GM21447 (cell line): ENCODE measurements around the gene IGFL3.
"Not testable (repeated sequence)": the region's sequence is repeated elsewhere in the genome, so short reads cannot be mapped to it uniquely, and the experiment has no call there.

ENCODE experiments used
- ATAC-seq: cut with Tn5 transposase; IDR thresholded peaks from one replicate; pipeline ENCODE4 v1.9.1; 2021; ENCODE audit not compliant: unreplicated experiment

IGFL3 gene

GRCh38 chr19:46124638-46125115, at the start of gene IGFL3:
Gene IGFL3 (minus strand): TSS chr19:46124688. CDS start chr19:46124649, 39 bp downstream.
- ATAC-seq = no peak

- ATAC-seq = no peak
Measured at GRCh38 chr19:46173886-46174480, 49.5 kb upstream of the IGFL3 start.

GRCh38 chr19:46162731-46163130, 38.2 kb upstream of the IGFL3 start:
- no peak for ATAC-seq

- ATAC-seq = not testable (repeated sequence)
Measured at GRCh38 chr19:46161642-46162257, 37.3 kb upstream of the IGFL3 start.

- no peak for ATAC-seq
Measured at GRCh38 chr19:46160233-46160775, 35.8 kb upstream of the IGFL3 start.

- ATAC-seq = no peak
Measured at GRCh38 chr19:46159418-46160232, 35.1 kb upstream of the IGFL3 start.

GRCh38 chr19:46155237-46155636, 30.7 kb upstream of the IGFL3 start:
- no peak for ATAC-seq

- no peak for ATAC-seq
Measured at GRCh38 chr19:46150606-46151005, 26.1 kb upstream of the IGFL3 start.

- no peak for ATAC-seq
Measured at GRCh38 chr19:46147791-46148288, 23.4 kb upstream of the IGFL3 start, which contains the start of gene IGFL2. Gene IGFL2 (plus strand): TSS chr19:46148238. CDS start chr19:46148279, 41 bp downstream.

GRCh38 chr19:46147166-46147740, 22.8 kb upstream of the IGFL3 start:
- no peak for ATAC-seq

- ATAC-seq = no peak
Measured at GRCh38 chr19:46144756-46145155, 20.3 kb upstream of the IGFL3 start.

- no peak for ATAC-seq
Measured at GRCh38 chr19:46142294-46142693, 17.8 kb upstream of the IGFL3 start.

- no peak for ATAC-seq
Measured at GRCh38 chr19:46141421-46141820, 16.9 kb upstream of the IGFL3 start.

- no peak for ATAC-seq
Measured at GRCh38 chr19:46137915-46138473, 13.5 kb upstream of the IGFL3 start.

GRCh38 chr19:46134527-46134926, 10.0 kb upstream of the IGFL3 start:
- ATAC-seq = no peak

- no peak for ATAC-seq
Measured at GRCh38 chr19:46133777-46134241, 9.3 kb upstream of the IGFL3 start.

- ATAC-seq = no peak
Measured at GRCh38 chr19:46133101-46133627, 8.7 kb upstream of the IGFL3 start.

GRCh38 chr19:46132508-46133100, 8.1 kb upstream of the IGFL3 start:
- no peak for ATAC-seq

GRCh38 chr19:46131485-46132143, 7.1 kb upstream of the IGFL3 start:
- ATAC-seq = no peak
